Gastroesophageal sphincter (tissue), 4 donors: ENCODE measurements around the gene CFP. TPM values are rescaled to one million over a fixed set of nuclear protein-coding genes. Genes with fewer than 3 reads are reported as not detected.

ENCODE experiments used
- ATAC-seq: fragments of 150-250 bp; one replicate; pipeline ENCODE4 v1.9.1; 2016; ENCODE audit warnings: mild to moderate bottlenecking, moderate library complexity
- H3K27ac ChIP-seq, 4 donors: fragments of 200-600 bp; sonication (generic) in 3 of 4; 1 replicate in 3 of 4; 2 replicates in 1 of 4; pipeline ENCODE4 v1.5.1; 2016 to 2019
- H3K27me3 ChIP-seq: fragments of 200-600 bp; sonication (generic); one replicate; pipeline ENCODE4 v1.5.1; 2019
- H3K36me3 ChIP-seq, 2 donors: fragments of 200-600 bp; sonication (generic); one replicate each; pipeline ENCODE4 v1.5.1; 2019; ENCODE audit warnings: control low read depth in 1 of 2
- H3K4me1 ChIP-seq, 3 donors: fragments of 200-600 bp; sonication (generic); 1 replicate in 2 of 3; 2 replicates in 1 of 3; pipeline ENCODE4 v1.5.1; 2016 to 2019; ENCODE audit warnings: control low read depth in 2 of 3
- H3K4me3 ChIP-seq, 2 donors: fragments of 200-600 bp; sonication (generic); one replicate each; pipeline ENCODE4 v1.5.1; 2019; ENCODE audit warnings: mild to moderate bottlenecking in 1 of 2, moderate library complexity in 1 of 2
- H3K9me3 ChIP-seq, 3 donors: fragments of 200-600 bp; sonication (generic); one replicate each; pipeline ENCODE4 v1.5.1; 2017 to 2019; ENCODE audit warnings: control low read depth in 2 of 3
- CTCF ChIP-seq, 4 experiments: fragments of 200-600 bp in 2 of 4; fragments of 450-650 bp in 2 of 4; sonication (generic) in 1 of 4; IDR thresholded peaks; one replicate each; pipeline ENCODE4 v1.5.1; 2017 to 2019; ENCODE audit warnings: antibody characterized with exemption in 4 of 4, mild to moderate bottlenecking in 2 of 4, moderate library complexity in 2 of 4
- EP300 ChIP-seq: sonication (generic); formaldehyde crosslinking; IDR thresholded peaks from one replicate; pipeline ENCODE4 v1.6.1; 2017; ENCODE audit warnings: antibody characterized with exemption, mild to moderate bottlenecking
- POLR2A ChIP-seq, 2 donors: fragments of 450-650 bp; IDR thresholded peaks; one replicate each; pipeline ENCODE4 v1.6.1; 2017; ENCODE audit warnings: antibody characterized with exemption in 2 of 2, mild to moderate bottlenecking in 2 of 2, moderate library complexity in 1 of 2
- POLR2AphosphoS5 ChIP-seq: sonication (generic); formaldehyde crosslinking; IDR thresholded peaks from one replicate; pipeline ENCODE4 v1.6.1; 2017; ENCODE audit warnings: antibody characterized with exemption
- WGBS, 2 donors: methylation state at CpG; one replicate each; pipeline ENCODE4 v1.1.5; 2018; ENCODE audit warnings: low coverage in 1 of 2; 5-methylcytosine and 5-hydroxymethylcytosine counted together
- small RNA-seq, 4 donors: library from RNA; depleted of rRNA; stranded (forward); fragments of <200 nt; gene quantifications; one replicate each; pipeline ENCODE3, GENCODE V24; 2016
- total RNA-seq, 4 donors: library from RNA; depleted of rRNA; stranded (reverse); fragments of >200 nt; gene quantifications; one replicate each; pipeline ENCODE4 v1.1.0, GENCODE V29; 2016

The CFP gene
- total RNA-seq, 4 donors from 2014 or later, result 0.78 to 18.4 (median 4.7) TPM

GRCh38 chrX:47574076-47574546 is 55.6 kb downstream of the CFP start:
- 35% methylated on average over 4 of the region's 41 CpGs; no CpG with 5 or more reads in 1 of the 2 donors for WGBS, 2 donors
- TF ChIP-seq POLR2A (IDR thresholded peaks at IDR 0.05), result no peak
- TF ChIP-seq CTCF (IDR thresholded peaks at IDR 0.05), result no peak
- Histone ChIP-seq H3K4me1 (peaks cover 0 to 14% (median 0%) of the 10 kb centered on the region in 3 donors), H3K27me3 (peaks cover 7% of the 10 kb centered on the region), H3K4me3 (peak overlapping the region; percentile 10 to 36), H3K9me3 (no peaks in the 10 kb centered on the region), H3K36me3 (peaks cover 0 to 31% of the 10 kb centered on the region in 2 donors), H3K27ac (peak overlapping the region in 3 of 4 donors; percentile 54 to 66 (median 60))
- ATAC-seq, result peak; percentile 33

GRCh38 chrX:47573341-47574075 is 56.2 kb downstream of the CFP start:
- no peaks in the 10 kb centered on the region for H3K9me3 ChIP-seq
- peak overlapping the region in 3 of 4 donors; percentile 54 to 66 (median 60) for H3K27ac ChIP-seq
- H3K27me3 ChIP-seq, result peaks cover 7% of the 10 kb centered on the region
- no peak for TF ChIP-seq EP300
- no peak for TF ChIP-seq POLR2AphosphoS5
- H3K4me1 ChIP-seq, result peaks cover 0 to 14% (median 0%) of the 10 kb centered on the region in 3 donors
- H3K36me3 ChIP-seq, result peaks cover 0 to 37% of the 10 kb centered on the region in 2 donors
- peak overlapping the region; percentile 10 to 36 for H3K4me3 ChIP-seq
- ATAC-seq, result peak; percentile 48
- 0 to 50% methylated on average over 4 to 7 of the region's 20 CpGs for WGBS, 2 donors

Small RNAs within 50 kb of the gene (small RNA-seq; reads per million reads assigned to genes)
- 0 to 0.82 (median 0.06) reads per million in 4 donors for gene MIR4769

Other genes starting within 250 kb of the CFP start
- gene ZNF41, start 146.7 kb downstream of the CFP start, total RNA-seq, result 1 to 10 TPM; 8.8 to 10.0 (median 9.4) TPM
- gene ARAF, start 68.7 kb downstream of the CFP start, total RNA-seq, result 10 to 100 TPM; 27.5 to 46.8 (median 38.5) TPM
- 100 to 1,000 TPM in 3 of 4 donors, 10 to 100 TPM in 1; 77.4 to 204 (median 156) TPM for gene TIMP1, start 47.5 kb downstream of the CFP start, total RNA-seq
- under 1 TPM in 2 of 4 donors, not detected in 2; 0.27 TPM for gene SYN1, start 10.1 kb downstream of the CFP start, total RNA-seq
- gene ELK1, start 20.6 kb upstream of the CFP start, total RNA-seq, result 10 to 100 TPM; 20.0 to 26.8 (median 26.2) TPM
- gene UXT, start 29.2 kb upstream of the CFP start, total RNA-seq, result 100 to 1,000 TPM in 1 of 4 donors, 10 to 100 TPM in 3; 66.5 to 112 (median 79.1) TPM
- 10 to 100 TPM in 1 of 4 donors, 1 to 10 TPM in 3; 5.0 to 13.4 (median 7.6) TPM for gene ZNF81, start 207.0 kb upstream of the CFP start, total RNA-seq